Measurements from ENCODE around the gene BICDL1.

- TF ChIP-seq CTCF (IDR thresholded peaks at IDR 0.05) = no peak
- TF ChIP-seq ZFX (IDR thresholded peaks at IDR 0.05; ENCODE audit: borderline replicate concordance) = no peak
Observed at GRCh38 chr12:120137833-120138232, 148.8 kb downstream of the BICDL1 start.

All from 22Rv1 (cell line).